HG03060 (cell line): ENCODE data around the gene KLHL13.
"Not testable (repeated sequence)": the region's sequence is repeated elsewhere in the genome, so short reads cannot be mapped to it uniquely, and the experiment has no call there.

Experiments
- ATAC-seq: cut with Tn5 transposase; IDR thresholded peaks from one replicate; pipeline ENCODE4 v1.9.1; 2021; ENCODE audit warnings: low read depth, moderate number of reproducible peaks; ENCODE audit not compliant: unreplicated experiment

The KLHL13 gene

DNA sequence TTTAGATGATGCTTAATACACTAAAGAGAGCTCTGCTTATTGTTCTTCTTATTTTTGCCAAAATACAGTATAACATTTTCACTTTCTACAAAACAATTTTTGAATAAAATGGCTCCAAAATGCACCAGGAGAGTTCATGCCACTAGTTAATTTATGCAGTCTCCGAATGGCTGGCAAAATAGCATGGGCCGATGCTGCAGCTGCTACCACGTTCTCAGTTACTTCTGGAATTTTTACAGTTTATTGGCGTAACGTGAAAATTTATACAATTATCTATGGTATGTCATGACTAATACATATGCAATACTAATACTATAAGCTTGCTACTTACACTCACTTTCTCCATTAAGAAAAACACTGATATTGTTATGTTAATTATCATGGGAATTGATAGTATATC, 16.5 kb downstream of the KLHL13 start:
- ATAC-seq, result no peak

GRCh38 chrX:118088084-118088483, 28.5 kb downstream of the KLHL13 start:
- ATAC-seq, result no peak

GRCh38 chrX:118074196-118074595, 42.4 kb downstream of the KLHL13 start:
- ATAC-seq, result no peak

DNA sequence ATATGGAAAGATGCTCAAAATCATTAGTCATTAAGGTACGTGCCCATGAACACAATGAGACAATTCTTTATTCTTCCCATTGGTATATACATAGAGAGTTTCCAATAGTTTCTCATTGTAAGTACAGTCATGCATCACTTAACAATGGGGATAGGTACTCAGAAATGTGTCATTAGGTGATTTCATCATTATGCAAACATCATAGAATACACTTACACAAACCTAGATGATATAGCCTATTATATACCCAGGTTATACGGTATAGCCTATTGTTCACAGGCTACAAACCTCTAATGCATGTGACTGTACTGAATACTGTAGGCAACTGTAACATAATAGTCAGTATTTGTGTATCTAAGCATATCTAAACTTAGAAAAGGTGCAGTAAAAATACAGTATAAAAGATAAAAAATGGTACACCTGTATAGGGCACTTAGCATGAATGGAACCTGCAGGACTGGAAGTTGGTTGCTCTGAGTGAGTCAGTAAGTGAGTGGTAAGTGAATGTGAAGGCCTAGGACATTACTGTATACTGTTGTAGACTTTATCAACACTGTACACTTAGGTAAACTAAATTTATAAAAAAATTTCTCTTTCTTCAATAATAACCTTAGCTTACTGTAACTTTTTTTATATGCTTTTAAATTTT, 49.6 kb downstream of the KLHL13 start:
- ATAC-seq, result no peak

DNA sequence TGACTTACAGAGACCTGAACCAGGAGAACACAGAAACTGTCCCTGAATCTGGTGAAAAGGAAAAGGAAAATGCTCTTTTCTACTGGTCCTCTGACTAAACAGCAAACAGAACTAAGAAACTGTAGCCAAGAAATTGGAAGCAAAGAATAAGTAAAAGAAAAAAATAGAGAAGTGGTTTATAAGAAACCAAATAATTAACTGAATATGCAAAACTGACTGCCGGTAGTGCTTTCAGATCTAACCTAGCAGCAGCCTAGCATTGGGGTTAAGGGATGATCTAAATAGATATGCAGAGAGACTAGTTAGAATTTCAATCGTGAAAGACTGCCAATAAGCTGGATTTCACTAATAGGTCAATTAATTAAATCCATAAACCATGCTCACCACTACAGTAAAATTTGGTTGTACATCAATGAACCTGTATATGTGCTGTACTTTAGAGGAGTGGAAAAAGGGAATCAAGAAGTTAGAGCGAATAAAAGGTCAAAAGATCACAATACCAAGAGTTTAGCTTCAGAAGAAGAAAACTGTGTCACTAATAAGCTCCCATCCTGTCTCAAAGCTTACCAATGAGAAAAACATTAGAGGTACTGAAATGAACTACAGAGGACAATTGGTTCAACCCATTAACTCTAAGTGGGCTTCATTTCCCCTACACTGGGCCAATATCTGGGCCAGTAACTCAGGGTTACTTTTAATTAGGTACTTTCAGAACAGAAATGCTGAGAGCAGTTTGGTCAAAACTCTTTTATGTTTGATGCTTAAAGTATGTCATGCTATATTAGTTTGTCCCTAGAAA, 53.6 kb downstream of the KLHL13 start:
- peak; percentile 68 for ATAC-seq

GRCh38 chrX:118062048-118062789, 54.4 kb downstream of the KLHL13 start:
- ATAC-seq, result peak; percentile 45

DNA sequence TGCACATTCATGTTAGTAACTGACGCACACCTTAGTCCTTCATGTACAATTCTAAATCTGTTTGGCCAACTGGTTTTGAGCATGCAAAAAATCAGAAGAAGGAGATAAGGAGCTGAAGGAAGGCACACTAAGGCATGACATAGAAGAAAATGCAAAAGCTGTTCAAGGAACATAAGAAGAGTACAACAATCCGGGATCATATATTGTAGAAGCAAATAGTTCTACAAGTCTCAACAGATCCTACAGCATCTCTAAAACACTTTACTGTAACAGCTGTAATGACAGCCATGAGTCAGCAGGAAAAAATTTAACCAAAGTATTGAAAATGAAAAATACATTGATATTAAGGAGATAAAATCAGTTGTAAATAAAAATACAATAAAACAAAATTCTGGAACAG, 57.7 kb downstream of the KLHL13 start:
- ATAC-seq, result no peak

GRCh38 chrX:118056870-118057269, 59.7 kb downstream of the KLHL13 start:
- ATAC-seq, result no peak

GRCh38 chrX:118049713-118050112, 66.9 kb downstream of the KLHL13 start:
- ATAC-seq, result no peak

- ATAC-seq, result no peak
Measured at GRCh38 chrX:118047446-118048186, 69.0 kb downstream of the KLHL13 start.

GRCh38 chrX:118039591-118039990, 77.0 kb downstream of the KLHL13 start:
- no peak for ATAC-seq

- ATAC-seq, result no peak
Measured at GRCh38 chrX:118038614-118039365, 77.8 kb downstream of the KLHL13 start.

- no peak for ATAC-seq
Measured at GRCh38 chrX:118026631-118027030, 90.0 kb downstream of the KLHL13 start.

DNA sequence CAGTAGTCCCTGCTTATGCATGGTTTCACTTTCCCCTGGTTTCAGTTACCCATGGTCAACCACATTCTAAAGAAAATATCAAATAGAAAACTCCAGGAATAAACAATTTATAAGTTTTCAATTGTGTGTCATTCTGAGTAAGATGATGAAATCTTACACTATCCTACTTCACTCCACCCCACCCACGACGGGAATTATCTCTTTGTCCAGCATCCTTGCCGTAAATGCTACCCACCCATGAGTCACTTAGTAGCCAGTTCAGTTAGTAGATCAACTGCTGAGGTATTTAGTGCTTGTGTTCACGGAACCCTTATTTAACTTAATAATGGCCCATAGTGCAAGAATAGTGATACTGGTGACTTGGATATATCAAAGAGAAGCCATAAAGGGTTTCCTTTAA, 91.4 kb downstream of the KLHL13 start:
- no peak for ATAC-seq

DNA sequence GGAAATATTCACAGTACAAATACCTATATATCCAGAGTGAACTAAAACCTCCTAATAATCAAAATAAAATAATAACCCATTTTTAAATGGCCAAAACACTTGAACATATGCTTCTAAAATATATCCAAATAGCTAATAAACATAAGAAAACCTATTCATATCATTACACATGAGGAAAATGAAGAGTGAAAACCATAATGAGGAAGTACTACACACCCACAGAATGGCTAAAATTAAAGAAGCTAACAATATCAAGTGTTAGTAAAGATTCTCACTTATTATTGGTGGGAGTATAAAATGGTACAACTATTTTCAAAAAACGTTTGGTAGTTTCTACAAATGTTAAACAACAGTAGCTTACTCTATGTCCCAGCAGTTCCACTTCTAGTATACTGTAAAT, 92.1 kb downstream of the KLHL13 start:
- no peak for ATAC-seq

- no peak for ATAC-seq
Measured at GRCh38 chrX:118022753-118023152, 93.9 kb downstream of the KLHL13 start.

- ATAC-seq, result no peak
Measured at GRCh38 chrX:118016422-118016821, 100.2 kb downstream of the KLHL13 start.

- not testable (repeated sequence) for ATAC-seq
Measured at GRCh38 chrX:118002417-118002816, 114.2 kb downstream of the KLHL13 start.

- ATAC-seq, result no peak
Measured at GRCh38 chrX:118000518-118000917, 116.1 kb downstream of the KLHL13 start.

DNA sequence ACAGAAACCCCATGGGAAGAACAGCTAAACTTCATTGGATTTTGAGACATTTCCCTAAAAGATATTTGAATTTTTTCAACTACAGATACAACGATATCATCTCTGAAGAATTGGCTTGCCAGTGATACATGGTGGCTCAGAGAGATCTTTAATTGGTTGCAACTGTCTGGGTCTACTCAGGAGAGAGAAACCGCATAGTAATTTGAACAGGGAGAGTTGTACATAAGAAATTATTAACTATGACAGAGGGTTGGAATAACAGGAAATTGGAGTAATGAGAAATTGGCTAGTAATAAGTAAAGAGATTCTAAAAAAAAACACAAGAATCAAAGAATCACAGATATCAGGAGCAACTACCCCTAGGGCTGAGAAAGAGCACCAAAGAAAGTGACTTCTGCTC, 118.4 kb downstream of the KLHL13 start:
- ATAC-seq, result no peak
